Inferior parietal cortex (tissue), 1 donor: ENCODE measurements around the gene CKB.
"Not testable (repeated sequence)": the region's sequence is repeated elsewhere in the genome, so short reads cannot be mapped to it uniquely, and the experiment has no call there.

Experiments used
- DNase-seq: peaks from one replicate; pipeline ENCODE4 v3.0.0-alpha.2; 2016; ENCODE audit errors: extremely low spot score

CKB gene

GRCh38 chr14:103512180-103512579 is 10.4 kb downstream of the CKB start:
- DNase-seq, result not testable (repeated sequence)

- no peak for DNase-seq
Observed at GRCh38 chr14:103510724-103511693, 11.6 kb downstream of the CKB start.

- DNase-seq, result no peak
Observed at GRCh38 chr14:103509864-103510723, 12.5 kb downstream of the CKB start.

GRCh38 chr14:103508521-103509329 is 13.9 kb downstream of the CKB start:
- DNase-seq, result no peak

- no peak for DNase-seq
Observed at GRCh38 chr14:103507751-103508150, 14.9 kb downstream of the CKB start.

- no peak for DNase-seq
Observed at GRCh38 chr14:103504991-103505565, 17.6 kb downstream of the CKB start.

GRCh38 chr14:103503296-103503695 is 19.3 kb downstream of the CKB start:
- DNase-seq, result no peak

- DNase-seq, result no peak
Observed at GRCh38 chr14:103502877-103503276, 19.8 kb downstream of the CKB start.

- no peak for DNase-seq
Observed at GRCh38 chr14:103501921-103502669, 20.5 kb downstream of the CKB start.

GRCh38 chr14:103501041-103501870 is 21.4 kb downstream of the CKB start:
- DNase-seq, result no peak

GRCh38 chr14:103500148-103500990 is 22.3 kb downstream of the CKB start:
- peak; percentile 93 for DNase-seq

GRCh38 chr14:103499709-103500108 is 22.9 kb downstream of the CKB start:
- no peak for DNase-seq

GRCh38 chr14:103496776-103497175 is 25.9 kb downstream of the CKB start:
- no peak for DNase-seq

- DNase-seq, result no peak
Observed at GRCh38 chr14:103495854-103496253, 26.8 kb downstream of the CKB start.

GRCh38 chr14:103492156-103492925 is 30.3 kb downstream of the CKB start:
- no peak for DNase-seq

- no peak for DNase-seq
Observed at GRCh38 chr14:103491691-103492090, 30.9 kb downstream of the CKB start.

GRCh38 chr14:103489621-103490020 is 33.0 kb downstream of the CKB start:
- no peak for DNase-seq

- no peak for DNase-seq
Observed at GRCh38 chr14:103488960-103489359, 33.7 kb downstream of the CKB start.
